IMR-90 (cell line): Measurements from ENCODE around the gene SOWAHC.

Experiments used
- CTCF ChIP-seq: conservative IDR thresholded peaks from 2 replicates; pipeline ENCODE4 v1.5.1; 2012; ENCODE audit warnings: mild to moderate bottlenecking, low read depth, low read length, improper control_type of control experiment
- FOS ChIP-seq: fragments of 150-350 bp; IDR thresholded peaks from 2 replicates; pipeline ENCODE4 v1.6.1; 2016; ENCODE audit warnings: low read depth, low read length
- NFE2L2 ChIP-seq: fragments of 150-350 bp; IDR thresholded peaks from 2 replicates; pipeline ENCODE4 v1.6.1; 2016; ENCODE audit warnings: low read depth, mild to moderate bottlenecking, low read length
- SMC3 ChIP-seq: fragments of 150-350 bp; IDR thresholded peaks from 2 replicates; pipeline ENCODE4 v1.6.1; 2016; ENCODE audit warnings: low read depth, mild to moderate bottlenecking, antibody characterized with exemption, low read length, moderate library complexity
- USF2 ChIP-seq: fragments of 150-350 bp; IDR thresholded peaks from 2 replicates; pipeline ENCODE4 v1.6.1; 2017; ENCODE audit warnings: mild to moderate bottlenecking, antibody characterized with exemption, low read length, low read depth

- TF ChIP-seq CTCF (no peak), USF2 (no peak), SMC3 (no peak), FOS (no peak), NFE2L2 (no peak)
Measured at GRCh38 chr2:109636317-109636716, 22.2 kb downstream of the SOWAHC start.
